Upper lobe of left lung (tissue), 4 donors: Measurements from ENCODE around the gene ACTN4.

Experiments
- CTCF ChIP-seq, 6 experiments: fragments of 450-650 bp in 4 of 6; fragments of 200-600 bp in 2 of 6; sonication (generic) in 2 of 6; IDR thresholded peaks; one replicate each; pipeline ENCODE4 v1.5.1; 2016 to 2019; ENCODE audit warnings: antibody characterized with exemption in 6 of 6
- POLR2A ChIP-seq, 4 donors: fragments of 450-650 bp; IDR thresholded peaks; one replicate each; pipeline ENCODE4 v1.5.1; 2016 to 2017; ENCODE audit warnings: antibody characterized with exemption in 4 of 4, mild to moderate bottlenecking in 2 of 4

GRCh38 chr19:38647368-38647965 is at the start of gene ACTN4:
- TF ChIP-seq POLR2A (IDR thresholded peaks at IDR 0.05) = peak in 3 of 4 donors; percentile 97 to 100 (median 99)
- TF ChIP-seq CTCF (IDR thresholded peaks at IDR 0.05) = peak in 3 of 6 experiments; percentile 15 to 34 (median 27)
